KMS-11 (cell line): ENCODE measurements around the gene MYRIP.
"Not testable (repeated sequence)": the region's sequence is repeated elsewhere in the genome, so short reads cannot be mapped to it uniquely, and the experiment has no call there.

Source experiments
- H2AFZ ChIP-seq: fragments of 200-600 bp; sonication (generic); 2 replicates; pipeline ENCODE4 v1.6.1; 2016; ENCODE audit warnings: antibody characterized with exemption, mixed run types, low read depth
- H3K27ac ChIP-seq: fragments of 200-600 bp; sonication (generic); 2 replicates; pipeline ENCODE4 v1.6.1; 2016; ENCODE audit warnings: mild to moderate bottlenecking, mixed run types
- H3K27me3 ChIP-seq: fragments of 200-600 bp; sonication (generic); 2 replicates; pipeline ENCODE4 v1.6.1; 2017; ENCODE audit warnings: mild to moderate bottlenecking, low read depth, mixed run types, moderate library complexity; ENCODE audit not compliant: insufficient read depth
- H3K36me3 ChIP-seq: fragments of 200-600 bp; sonication (generic); 2 replicates; pipeline ENCODE4 v1.6.1; 2017; ENCODE audit warnings: mild to moderate bottlenecking, mixed run types; ENCODE audit not compliant: insufficient read depth
- H3K4me1 ChIP-seq: fragments of 200-600 bp; sonication (generic); 2 replicates; pipeline ENCODE4 v1.6.1; 2016; ENCODE audit warnings: mild to moderate bottlenecking, low read depth, mixed run types; ENCODE audit not compliant: poor library complexity, severe bottlenecking
- H3K4me2 ChIP-seq: fragments of 200-600 bp; sonication (generic); 2 replicates; pipeline ENCODE4 v1.7.0; 2016; ENCODE audit warnings: mild to moderate bottlenecking, mixed run types
- H3K4me3 ChIP-seq: fragments of 200-600 bp; sonication (generic); IDR thresholded peaks from 2 replicates; pipeline ENCODE4 v1.6.1; 2017; ENCODE audit warnings: low read depth, low read length, mixed read lengths; ENCODE audit not compliant: insufficient read depth
- H3K79me2 ChIP-seq: fragments of 200-600 bp; sonication (generic); 2 replicates; pipeline ENCODE4 v1.6.1; 2016; ENCODE audit warnings: low read depth, mixed run types; ENCODE audit not compliant: insufficient read depth
- H3K9ac ChIP-seq: fragments of 200-600 bp; sonication (generic); 2 replicates; pipeline ENCODE4 v1.6.1; 2016; ENCODE audit warnings: mild to moderate bottlenecking, mixed run types
- H4K20me1 ChIP-seq: fragments of 200-600 bp; sonication (generic); 2 replicates; pipeline ENCODE4 v1.6.1; 2016; ENCODE audit warnings: mild to moderate bottlenecking, mixed run types; ENCODE audit not compliant: insufficient read depth
- TF ChIP-seq, protein P1 (sequence below): fragments of 200-600 bp; sonication (generic); conservative IDR thresholded peaks from 2 replicates; pipeline ENCODE4 v1.6.1; 2017; ENCODE audit warnings: low read depth, mild to moderate bottlenecking, antibody characterized with exemption, low read length, moderate library complexity, mixed read lengths

MYRIP gene

DNA sequence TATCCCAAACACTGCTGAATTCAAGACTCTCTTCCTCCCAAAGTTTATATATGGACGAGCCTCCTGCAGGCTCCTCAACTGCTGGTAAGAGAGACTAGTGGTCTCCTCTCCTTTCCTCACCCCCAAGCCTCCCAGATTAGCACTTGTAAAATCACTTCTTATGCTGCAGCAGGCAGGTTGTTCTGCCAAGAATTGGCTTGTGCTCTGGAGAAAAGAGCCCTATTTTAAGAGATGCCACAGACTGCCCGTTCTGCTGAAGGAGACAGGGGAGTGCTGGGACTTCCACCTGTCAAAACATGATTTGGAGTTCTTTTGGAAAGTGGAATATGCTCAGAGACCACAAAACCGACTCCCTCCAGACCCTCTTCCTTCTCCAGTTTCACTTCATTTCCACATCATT is 269.2 kb downstream of the MYRIP start:
- Histone ChIP-seq H3K27me3 (no peaks in the 10 kb centered on the region), H3K36me3 (no peaks in the 10 kb centered on the region), H3K27ac (no peak overlapping the region), H4K20me1 (no peaks in the 10 kb centered on the region), H2AFZ (no peak overlapping the region), H3K4me3 (no peak overlapping the region), H3K4me2 (no peak overlapping the region), H3K4me1 (no peaks in the 10 kb centered on the region), H3K9ac (no peak overlapping the region), H3K79me2 (no peaks in the 10 kb centered on the region)
- TF ChIP-seq, protein P1, sequence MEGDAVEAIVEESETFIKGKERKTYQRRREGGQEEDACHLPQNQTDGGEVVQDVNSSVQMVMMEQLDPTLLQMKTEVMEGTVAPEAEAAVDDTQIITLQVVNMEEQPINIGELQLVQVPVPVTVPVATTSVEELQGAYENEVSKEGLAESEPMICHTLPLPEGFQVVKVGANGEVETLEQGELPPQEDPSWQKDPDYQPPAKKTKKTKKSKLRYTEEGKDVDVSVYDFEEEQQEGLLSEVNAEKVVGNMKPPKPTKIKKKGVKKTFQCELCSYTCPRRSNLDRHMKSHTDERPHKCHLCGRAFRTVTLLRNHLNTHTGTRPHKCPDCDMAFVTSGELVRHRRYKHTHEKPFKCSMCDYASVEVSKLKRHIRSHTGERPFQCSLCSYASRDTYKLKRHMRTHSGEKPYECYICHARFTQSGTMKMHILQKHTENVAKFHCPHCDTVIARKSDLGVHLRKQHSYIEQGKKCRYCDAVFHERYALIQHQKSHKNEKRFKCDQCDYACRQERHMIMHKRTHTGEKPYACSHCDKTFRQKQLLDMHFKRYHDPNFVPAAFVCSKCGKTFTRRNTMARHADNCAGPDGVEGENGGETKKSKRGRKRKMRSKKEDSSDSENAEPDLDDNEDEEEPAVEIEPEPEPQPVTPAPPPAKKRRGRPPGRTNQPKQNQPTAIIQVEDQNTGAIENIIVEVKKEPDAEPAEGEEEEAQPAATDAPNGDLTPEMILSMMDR, result no peak

DNA sequence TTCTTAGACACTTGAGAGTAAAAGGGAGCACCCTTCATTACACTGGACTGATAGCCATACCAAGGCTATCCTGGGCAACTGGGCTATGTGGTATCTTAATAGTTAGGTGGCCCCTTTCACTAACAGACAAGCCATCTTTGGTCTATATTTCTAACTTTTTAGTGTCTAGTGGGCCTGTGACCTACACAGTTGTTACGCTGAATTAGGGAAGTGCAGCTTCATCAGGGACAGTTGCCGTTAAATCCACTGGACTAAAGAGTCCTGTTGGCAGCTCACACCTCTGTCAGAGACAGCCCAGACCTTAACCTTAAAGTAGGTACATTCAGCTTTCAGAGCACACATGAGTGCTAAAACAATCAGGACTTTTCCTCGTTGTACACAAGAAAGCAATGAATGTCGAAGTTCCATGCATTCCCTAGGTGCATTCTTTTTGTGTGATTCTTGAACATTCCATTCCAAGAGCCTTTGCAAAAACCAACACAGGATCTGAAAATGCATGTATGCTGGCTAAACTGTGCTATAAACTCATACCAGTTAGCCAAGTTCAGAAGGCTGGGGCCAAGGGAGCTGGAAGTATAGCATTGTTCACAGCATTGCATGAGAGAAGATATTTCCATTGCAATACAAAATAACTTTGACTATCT is 269.9 kb downstream of the MYRIP start:
- H3K79me2 ChIP-seq, result no peaks in the 10 kb centered on the region
- H2AFZ ChIP-seq, result no peak overlapping the region
- H4K20me1 ChIP-seq, result no peaks in the 10 kb centered on the region
- H3K4me2 ChIP-seq, result no peak overlapping the region
- H3K36me3 ChIP-seq, result no peaks in the 10 kb centered on the region
- H3K4me1 ChIP-seq, result no peaks in the 10 kb centered on the region
- no peak overlapping the region for H3K4me3 ChIP-seq
- H3K27ac ChIP-seq, result no peak overlapping the region
- H3K27me3 ChIP-seq, result no peaks in the 10 kb centered on the region
- no peak overlapping the region for H3K9ac ChIP-seq
- TF ChIP-seq, protein P1, result no peak

DNA sequence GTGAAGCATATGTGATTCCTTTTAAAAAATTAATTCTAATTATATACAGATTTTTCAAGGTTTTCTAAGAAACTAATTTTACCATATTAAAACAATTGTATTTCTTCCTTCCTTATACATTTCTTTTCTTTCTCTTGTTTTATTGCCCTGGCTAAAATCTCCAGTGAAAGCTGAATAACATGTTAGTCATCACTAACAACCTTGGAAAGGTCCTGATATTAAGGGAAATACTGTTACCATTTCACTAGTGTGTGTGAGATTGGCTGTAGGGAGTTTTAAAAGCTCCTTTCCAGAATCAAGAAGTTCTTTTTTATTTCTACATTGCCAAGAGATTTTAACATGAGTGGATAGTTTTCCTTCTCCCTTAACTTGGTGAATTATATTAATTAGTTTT is 270.4 kb downstream of the MYRIP start:
- no peaks in the 10 kb centered on the region for H3K27me3 ChIP-seq
- H3K9ac ChIP-seq, result no peak overlapping the region
- no peak overlapping the region for H2AFZ ChIP-seq
- TF ChIP-seq, protein P1, result no peak
- H3K4me2 ChIP-seq, result no peak overlapping the region
- no peaks in the 10 kb centered on the region for H3K4me1 ChIP-seq
- H3K4me3 ChIP-seq, result no peak overlapping the region
- H3K36me3 ChIP-seq, result no peaks in the 10 kb centered on the region
- H3K27ac ChIP-seq, result no peak overlapping the region
- H3K79me2 ChIP-seq, result no peaks in the 10 kb centered on the region
- H4K20me1 ChIP-seq, result no peaks in the 10 kb centered on the region

DNA sequence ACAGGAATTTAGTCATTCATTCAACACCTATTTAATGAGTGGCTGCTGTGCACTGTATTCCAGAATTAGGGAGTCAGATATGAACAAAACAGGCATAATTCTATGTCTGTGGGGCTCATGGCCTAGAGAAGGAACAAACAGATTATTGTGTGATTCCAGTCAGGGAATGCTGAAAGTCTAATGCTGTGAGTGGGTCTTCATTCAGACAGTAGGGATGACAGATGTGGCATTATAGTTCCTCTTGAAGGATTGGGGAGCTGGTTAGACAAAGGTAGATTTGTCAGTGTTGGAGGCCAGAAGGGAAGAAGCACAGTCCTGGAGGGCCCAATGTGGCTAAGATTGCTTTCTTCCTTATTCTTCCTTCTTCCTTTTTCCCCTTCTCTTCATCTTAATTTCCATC is 273.7 kb downstream of the MYRIP start:
- Histone ChIP-seq H3K4me1 (no peaks in the 10 kb centered on the region), H3K27ac (no peak overlapping the region), H3K36me3 (no peaks in the 10 kb centered on the region), H3K79me2 (no peaks in the 10 kb centered on the region), H2AFZ (no peak overlapping the region), H3K4me2 (no peak overlapping the region), H4K20me1 (no peaks in the 10 kb centered on the region), H3K4me3 (no peak overlapping the region), H3K9ac (no peak overlapping the region), H3K27me3 (no peaks in the 10 kb centered on the region)
- TF ChIP-seq, protein P1, result no peak

DNA sequence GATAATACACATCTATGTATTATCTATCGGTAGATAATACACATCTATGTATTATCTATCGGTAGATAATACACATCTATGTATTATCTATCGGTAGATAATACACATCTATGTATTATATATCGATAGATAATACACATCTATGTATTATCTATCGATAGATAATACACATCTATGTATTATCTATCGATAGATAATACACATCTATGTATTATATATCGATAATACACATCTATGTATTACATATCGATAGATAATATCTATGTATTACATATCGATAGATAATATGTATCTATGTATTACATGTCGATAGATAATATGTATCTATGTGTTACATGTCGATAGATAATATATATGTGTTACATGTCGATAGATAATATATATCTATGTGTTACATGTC is 275.0 kb downstream of the MYRIP start:
- not testable (repeated sequence) for H4K20me1 ChIP-seq, H3K4me2 ChIP-seq, H3K4me3 ChIP-seq, H3K79me2 ChIP-seq, H3K9ac ChIP-seq, H3K36me3 ChIP-seq, H3K27me3 ChIP-seq, H3K27ac ChIP-seq, H3K4me1 ChIP-seq, H2AFZ ChIP-seq
